GM12892 (cell line): ENCODE data around the gene GALNT13.

Source experiments
- POLR2A ChIP-seq: IDR thresholded peaks from 2 replicates; pipeline ENCODE4 v1.6.1; 2011; ENCODE audit warnings: low read depth, low read length, control low read depth
- POLR2AphosphoS5 ChIP-seq: IDR thresholded peaks from 2 replicates; pipeline ENCODE4 v1.6.1; 2011; ENCODE audit warnings: low read depth, low read length, control low read depth
- TAF1 ChIP-seq: IDR thresholded peaks from 2 replicates; pipeline ENCODE4 v1.6.1; 2011; ENCODE audit warnings: low read depth, mild to moderate bottlenecking, control low read depth, low read length, borderline replicate concordance

- TF ChIP-seq TAF1 = no peak
- no peak for TF ChIP-seq POLR2AphosphoS5
- no peak for TF ChIP-seq POLR2A
These were observed 565.4 kb downstream of the GALNT13 start for GRCh38 chr2:154437104-154437503.
